ENCODE results near the gene GAGE13.
"Not testable (repeated sequence)": the region's sequence is repeated elsewhere in the genome, so short reads cannot be mapped to it uniquely, and the experiment has no call there.

GAGE13 gene

GRCh38 chrX:49341449-49341848, 10.1 kb downstream of the GAGE13 start:
- DNase-seq = not testable (repeated sequence)

DNA sequence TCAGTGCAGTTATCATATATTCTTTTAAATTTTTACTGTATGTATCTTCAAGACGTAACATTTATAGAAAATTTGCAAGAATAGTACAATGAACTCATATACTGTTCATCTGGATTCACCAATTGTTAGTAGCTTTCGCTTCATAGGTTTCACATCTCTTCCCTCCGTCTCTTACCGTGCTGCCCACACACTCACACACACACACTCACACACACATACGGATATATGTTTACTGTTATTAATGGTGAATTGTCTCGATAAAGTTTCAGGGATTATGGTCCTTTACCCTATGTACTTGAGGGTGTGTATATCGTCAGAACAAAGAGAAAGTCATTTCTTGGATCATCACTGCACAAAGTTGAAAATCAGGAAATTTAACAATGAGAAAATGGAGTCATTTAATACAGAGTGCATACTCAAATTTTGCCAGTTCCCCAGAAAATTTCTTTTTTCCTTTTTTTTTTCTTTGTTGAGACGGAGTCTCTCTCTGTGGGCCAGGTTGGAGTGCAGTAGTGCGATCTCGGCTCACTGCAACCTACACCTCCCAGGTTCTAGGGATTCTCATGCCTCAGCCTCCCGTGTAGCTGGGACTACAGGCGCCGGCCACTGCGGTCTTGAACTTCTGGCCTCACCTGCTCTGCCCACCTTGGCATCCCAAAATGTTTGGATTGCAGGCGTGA, 13.3 kb downstream of the GAGE13 start:
- DNase-seq = not testable (repeated sequence)

- DNase-seq = not testable (repeated sequence)
These were observed 14.0 kb downstream of the GAGE13 start for GRCh38 chrX:49345402-49345801.

GRCh38 chrX:49346150-49346549, 14.8 kb downstream of the GAGE13 start:
- not testable (repeated sequence) for DNase-seq
